DMS153 treated with DMSO at 0.1 percent for 48 hours (cell line): ENCODE measurements around the gene RC3H2.
"Not testable (repeated sequence)": the region's sequence is repeated elsewhere in the genome, so short reads cannot be mapped to it uniquely, and the experiment has no call there.

Experiments
- DNase-seq: peaks from one replicate; lab custom pipeline; 2025; ENCODE audit not compliant: unreplicated experiment; lab: John Stamatoyannopoulos, UW

The RC3H2 gene

DNA sequence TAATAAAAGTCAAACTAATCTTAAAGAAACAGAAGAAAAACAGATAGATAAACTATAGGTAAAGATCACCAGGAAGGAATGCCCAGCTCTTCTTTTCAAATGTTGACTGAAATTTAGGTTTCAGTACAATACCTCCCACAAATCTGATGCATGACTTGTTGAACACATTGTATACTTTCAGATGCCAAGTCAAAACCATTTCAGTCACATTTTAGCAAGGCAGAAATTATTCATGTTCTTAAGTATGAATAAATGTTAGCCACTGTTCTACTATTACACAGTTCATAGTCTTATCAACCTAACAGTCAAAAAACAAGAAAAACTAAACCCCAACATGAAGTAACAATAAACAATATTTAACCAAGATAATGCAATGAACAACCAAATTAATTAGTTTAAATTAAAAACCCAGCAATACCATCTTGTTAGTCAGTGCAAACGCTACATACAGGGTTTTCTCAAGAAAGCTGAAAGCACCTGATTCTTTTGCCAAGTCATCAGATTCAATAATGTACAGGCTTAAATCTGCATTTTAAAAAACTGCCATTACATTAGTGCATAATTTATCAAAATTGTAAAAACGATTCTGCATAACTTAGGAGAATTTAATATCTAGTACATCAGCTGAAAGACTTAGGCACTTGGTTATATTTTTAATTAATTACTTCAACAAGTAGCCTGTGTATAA is 56.8 kb downstream of the RC3H2 start:
- no peak for DNase-seq

DNA sequence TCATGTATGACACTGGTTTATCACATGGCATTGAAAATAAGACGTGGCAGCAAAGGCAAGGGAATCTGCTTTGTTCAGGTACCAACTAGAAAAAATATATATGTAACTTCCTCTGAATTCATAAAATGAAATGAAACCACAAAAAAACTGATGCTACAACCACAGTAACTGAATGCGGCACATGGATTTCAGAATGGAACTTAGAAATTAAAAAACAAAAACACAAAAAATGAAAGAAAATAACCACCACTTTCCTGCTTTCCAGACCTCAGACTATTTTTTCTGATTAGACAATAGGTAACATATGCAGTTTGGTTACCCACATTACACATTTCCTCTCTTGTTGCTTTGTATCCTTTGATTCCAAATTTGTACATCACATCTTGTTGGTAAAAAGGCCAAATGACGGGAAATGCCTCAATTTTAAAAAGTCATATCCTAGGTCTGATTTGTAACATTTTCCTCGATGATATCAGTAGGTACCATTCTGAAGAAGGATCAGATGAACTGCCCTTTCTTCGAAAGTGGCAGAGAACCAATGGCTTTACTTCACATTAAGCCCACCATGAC is 58.7 kb downstream of the RC3H2 start:
- no peak for DNase-seq

DNA sequence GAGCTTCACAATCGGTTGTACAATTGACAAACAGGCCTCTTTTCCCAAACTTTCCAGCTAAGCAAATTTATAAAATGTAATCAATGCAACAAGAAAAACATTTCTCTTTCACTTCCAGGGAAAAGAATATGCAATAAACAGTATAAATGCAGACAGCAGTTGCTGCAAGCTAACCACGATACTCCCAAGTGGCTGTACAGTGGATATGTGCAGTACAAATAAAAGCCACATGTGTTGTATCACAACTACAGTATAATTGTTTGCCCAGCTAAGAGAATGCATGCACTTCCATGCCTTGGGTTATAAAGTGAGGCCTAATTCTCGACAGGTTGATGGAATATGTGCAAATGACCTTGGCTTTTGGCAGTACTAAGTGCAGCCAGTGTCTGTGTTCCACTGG is 60.0 kb downstream of the RC3H2 start:
- DNase-seq = no peak

DNA sequence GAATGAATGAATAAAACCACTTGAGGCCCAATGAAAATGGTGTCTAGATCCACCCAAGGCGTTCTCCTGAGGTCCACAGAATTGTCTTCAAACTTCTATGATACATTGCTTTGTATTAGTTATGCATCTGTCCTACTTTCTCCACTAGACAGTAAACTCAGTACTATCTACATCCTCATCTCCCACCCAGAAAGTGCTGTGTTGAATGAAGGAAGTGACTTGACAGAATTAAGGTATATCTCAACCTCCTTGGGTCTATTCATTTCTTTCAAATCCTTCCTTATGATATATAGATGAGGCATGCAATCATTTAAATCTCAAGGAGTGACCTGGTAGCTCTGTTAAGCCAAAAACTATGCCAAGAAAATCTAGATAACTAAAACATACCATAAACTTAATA is 61.0 kb downstream of the RC3H2 start:
- no peak for DNase-seq

DNA sequence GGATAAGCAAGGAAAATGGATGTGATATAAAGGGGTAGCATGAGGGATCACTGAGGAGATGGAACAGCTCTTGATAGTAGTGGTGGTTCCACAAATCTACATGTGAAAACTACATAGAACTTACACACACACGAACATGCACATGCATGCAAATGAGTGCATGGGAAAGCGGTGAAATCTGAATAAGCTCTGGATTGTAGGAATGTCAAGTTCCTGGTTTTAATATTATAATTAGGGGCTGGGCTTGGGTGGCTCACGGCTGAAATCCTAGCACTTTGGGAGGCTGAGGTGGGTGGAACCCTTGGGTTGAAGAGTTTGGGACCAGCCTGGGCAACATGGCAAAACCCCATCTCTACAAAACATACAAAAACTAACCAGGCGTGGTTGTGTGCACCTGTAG is 63.7 kb downstream of the RC3H2 start:
- DNase-seq = no peak

DNA sequence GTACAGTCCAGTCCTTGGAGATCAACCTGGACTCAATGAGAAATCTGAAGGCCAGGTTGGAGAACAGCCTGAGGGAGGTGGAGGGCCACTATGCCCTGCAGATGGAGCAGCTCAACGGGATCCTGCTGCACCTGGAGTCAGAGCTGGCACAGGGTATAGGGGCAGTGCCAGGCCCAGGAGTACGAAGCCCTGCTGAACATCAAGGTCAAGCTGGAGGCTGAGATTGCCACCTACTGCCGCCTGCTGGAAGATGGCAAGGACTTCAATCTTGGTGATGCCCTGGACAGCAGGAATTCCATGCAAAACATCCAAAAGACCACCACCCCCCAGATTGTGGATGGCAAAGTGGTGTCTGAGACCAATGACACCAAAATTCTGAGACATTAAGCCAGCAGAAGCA is 66.7 kb downstream of the RC3H2 start:
- not testable (repeated sequence) for DNase-seq

DNA sequence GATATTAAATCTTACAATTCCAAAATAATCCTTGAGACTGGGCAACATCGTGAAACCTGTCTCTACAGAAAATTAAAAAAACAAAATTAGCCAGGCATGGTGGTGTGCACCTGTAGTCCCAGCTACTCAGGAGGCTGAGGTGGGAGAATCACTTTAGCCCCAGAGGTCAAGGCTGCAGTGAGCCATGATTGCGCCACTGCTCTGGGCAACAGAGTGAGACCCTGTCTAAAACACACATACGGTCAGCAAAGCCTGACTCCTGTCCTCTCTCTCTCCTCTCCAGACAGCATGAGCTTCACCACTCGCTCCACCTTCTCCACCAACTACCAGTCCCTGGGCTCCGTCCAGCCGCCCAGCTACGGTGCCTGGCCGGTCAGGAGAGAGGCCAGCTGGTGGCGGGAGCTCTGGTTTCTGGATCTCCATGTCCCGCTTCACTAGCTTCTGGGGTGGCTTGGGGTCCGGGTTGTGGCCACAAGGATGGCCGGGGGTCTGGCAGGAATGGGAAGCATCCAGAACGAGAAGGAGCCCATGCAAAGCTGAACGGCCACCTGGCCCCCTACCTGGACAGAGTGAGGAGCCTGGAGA is 67.8 kb downstream of the RC3H2 start:
- no peak for DNase-seq

DNA sequence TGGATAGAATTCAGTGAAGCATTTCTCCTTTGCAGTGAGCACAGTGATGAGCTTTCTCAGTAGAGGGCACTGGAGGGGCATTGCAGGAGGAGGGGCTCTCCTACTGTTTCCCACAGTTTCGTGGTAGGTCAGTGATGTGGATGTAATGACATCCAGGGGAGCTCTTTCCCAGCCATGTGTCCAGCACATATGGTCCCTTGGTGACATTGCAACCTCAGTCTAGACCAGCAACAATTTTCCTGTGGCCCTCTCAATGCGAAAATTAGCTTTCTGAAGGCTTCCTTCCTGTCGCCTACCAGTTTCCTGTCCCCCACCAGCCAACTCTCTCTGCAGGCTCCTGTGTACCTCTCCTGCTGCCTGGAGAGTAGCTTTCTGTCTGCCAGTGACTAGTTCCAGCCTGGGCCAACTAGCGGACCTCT is 69.8 kb downstream of the RC3H2 start:
- no peak for DNase-seq

DNA sequence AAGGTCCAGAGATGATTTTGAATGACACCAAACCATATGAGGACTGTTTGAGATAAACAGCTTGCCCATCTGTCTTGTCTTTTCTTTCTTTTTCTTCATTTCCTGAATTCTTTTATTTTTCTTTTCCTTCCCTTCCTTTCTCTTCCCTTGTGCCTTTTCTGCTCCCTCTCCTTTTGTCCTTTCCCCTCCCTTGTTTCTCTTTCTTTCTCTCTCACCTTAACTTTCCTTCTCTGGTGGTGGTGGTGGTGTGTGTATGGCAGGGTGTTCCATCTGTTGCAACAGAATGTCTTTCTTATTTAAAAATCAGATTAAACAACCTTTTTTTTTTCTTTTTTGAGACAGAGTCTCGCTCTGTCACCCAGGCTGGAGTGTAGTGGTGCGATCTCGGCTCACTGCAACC is 73.0 kb downstream of the RC3H2 start:
- DNase-seq = no peak

DNA sequence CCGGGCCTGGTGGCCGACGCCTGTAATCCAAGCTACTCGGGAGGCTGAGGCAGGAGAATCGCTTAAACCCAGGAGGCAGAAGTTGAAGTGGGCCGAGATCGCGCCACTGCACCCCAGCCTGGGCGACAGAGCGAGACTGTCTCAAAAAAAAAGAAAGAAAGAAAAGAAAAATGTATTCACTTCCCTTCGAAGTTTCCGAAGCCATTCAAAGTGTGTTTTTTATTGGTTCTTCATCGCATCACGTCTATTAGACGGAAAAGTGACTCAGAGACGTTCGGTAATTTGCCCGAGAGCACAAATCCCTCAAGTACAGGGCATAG is 76.2 kb downstream of the RC3H2 start:
- not testable (repeated sequence) for DNase-seq

DNA sequence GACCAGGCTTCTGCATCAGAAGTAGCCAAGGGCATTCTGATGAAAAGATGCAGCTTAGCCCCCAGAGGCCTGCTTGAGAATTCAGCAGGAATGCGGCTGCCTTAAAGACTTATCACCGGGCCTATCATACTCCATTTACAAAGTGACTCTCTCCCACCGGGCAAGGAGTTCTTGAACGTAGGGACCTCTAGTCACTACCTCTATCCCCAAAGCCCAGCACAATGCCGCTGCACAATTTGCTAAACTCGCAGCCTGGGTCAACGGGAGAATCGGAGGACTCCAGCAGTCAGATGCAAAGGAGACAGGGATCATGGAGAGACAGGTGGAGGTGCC is 77.4 kb downstream of the RC3H2 start:
- no peak for DNase-seq

DNA sequence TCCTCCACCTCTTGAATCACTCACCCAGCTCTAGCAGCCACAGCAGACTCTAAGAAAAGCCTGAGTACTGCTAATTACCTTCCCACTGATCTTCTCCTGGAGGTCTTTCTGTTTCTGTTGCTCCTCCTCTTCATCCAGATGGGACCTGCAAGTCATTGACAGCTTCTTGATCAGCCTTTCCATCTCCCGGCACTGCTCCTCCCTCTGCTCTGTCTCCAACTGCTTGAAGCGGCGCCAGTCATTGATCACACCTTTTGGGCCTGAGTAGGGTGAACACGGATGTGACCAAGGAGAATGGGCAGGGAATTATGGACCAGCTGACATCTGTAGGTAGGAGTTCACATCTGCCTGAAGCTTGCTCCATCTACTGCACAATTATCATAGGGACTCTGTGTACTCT is 82.2 kb downstream of the RC3H2 start:
- DNase-seq = no peak

DNA sequence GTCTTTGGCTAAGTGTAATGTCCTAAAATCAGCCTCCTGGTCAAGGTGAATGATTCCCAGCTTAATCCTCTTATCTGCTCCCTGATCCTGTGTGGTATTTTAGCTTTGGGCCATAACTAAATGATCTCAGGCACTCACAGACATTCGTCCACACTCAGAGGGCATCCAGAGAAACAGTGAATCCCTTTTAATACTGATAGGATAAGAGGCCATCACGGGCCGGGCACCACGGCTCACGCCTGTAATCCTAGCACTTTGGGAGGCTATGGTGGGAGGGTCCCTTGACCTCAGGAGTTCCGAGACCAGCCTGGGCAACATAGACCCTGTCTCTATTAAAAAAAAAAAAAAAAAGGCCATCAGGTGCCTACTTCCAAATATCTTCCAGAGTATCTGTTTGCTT is 83.1 kb downstream of the RC3H2 start:
- no peak for DNase-seq

DNA sequence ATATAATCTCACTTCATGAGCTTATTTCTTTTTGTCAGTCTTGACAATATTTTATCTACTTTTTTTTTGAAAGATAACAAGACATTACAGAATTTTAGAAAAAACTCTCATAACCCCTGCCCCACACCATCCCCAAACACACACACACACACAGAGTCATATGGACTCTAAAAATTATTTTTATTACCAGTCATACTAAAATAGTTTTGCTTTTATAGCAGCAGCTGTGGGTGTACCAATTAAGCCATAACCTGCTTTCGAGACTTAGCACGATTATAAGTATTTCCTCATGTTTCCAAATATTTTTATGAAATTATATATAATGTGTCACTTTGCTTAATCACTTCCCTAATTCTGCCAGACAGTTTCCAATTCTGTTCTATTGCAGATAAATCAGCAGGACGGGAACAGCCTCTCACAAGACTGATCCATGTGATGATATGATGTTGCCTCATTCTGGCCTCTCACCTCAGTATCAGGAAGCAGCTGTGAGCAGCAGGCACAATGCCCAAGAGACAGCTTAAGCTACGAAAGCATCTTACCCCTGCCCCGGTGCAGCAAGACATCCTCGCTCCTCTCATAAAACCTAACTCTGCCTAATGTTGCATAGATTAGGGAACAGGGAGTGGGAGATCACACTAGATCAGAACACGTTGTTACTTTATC is 83.7 kb downstream of the RC3H2 start:
- no peak for DNase-seq

DNA sequence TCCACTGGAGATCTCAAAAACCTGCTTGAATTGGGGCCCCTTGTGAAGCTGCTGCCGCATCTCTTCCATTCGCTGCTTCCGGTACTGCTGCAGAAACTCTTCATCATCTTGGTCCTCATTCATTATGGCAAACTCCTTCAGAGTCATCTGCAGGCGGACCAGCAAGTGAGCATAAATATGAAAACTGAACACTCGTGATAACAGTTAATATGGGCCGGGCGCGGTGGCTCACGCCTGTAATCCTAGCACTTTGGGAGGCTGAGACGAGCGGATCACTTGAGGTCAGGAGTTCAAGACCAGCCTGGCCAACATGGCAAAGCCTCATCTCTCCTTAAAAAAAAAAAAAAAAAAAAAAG is 84.7 kb downstream of the RC3H2 start:
- DNase-seq = no peak

DNA sequence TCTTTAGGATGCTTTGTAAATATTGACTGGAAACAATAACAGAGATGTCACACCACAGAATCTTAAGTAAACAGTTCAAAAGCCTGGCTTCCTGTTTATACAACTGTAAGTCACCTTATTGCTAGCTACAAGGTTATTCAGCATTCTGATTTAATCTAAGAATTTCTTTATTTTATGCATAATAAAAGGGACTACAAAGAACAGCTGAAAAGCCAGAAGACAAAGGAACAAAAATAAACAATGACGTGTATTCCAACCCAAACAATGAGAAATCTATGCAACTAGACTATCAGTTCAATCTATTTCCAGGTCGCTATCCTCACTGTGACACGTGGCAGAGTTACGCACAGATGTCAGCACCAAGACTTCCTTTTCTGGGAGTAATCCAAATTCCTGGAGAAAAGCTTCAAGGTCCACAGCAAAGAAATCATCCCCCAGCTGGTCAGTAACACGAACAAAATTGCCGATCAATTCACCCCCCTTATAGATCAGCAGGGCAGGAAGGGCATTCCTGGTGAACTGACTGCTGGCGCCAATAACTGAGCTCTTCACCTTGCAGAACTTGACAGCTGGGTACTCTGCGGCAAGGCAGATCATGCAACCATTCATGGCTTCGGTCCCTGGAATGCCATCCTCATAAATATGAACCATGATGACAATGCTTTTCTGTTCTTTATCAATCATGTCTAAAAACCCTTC is 85.2 kb downstream of the RC3H2 start:
- no peak for DNase-seq

DNA sequence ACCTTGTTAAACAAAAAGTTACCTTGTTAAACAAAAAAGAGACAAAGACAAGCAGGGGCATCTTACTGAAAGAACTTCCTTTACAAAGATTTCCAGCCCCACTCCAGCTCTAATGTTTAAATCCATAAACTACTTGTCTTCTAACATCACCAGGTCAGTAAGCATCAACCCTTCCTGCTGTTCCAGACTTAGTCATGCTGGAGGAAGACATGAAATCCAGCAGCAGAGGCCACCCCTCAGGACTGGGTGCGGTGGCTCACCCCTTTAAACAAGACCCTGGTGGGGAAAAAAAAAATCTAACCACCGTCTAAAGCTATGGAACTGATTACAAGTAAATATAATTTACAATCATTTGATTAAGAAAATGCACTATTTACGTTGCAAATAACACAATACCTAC is 85.8 kb downstream of the RC3H2 start:
- DNase-seq = no peak

DNA sequence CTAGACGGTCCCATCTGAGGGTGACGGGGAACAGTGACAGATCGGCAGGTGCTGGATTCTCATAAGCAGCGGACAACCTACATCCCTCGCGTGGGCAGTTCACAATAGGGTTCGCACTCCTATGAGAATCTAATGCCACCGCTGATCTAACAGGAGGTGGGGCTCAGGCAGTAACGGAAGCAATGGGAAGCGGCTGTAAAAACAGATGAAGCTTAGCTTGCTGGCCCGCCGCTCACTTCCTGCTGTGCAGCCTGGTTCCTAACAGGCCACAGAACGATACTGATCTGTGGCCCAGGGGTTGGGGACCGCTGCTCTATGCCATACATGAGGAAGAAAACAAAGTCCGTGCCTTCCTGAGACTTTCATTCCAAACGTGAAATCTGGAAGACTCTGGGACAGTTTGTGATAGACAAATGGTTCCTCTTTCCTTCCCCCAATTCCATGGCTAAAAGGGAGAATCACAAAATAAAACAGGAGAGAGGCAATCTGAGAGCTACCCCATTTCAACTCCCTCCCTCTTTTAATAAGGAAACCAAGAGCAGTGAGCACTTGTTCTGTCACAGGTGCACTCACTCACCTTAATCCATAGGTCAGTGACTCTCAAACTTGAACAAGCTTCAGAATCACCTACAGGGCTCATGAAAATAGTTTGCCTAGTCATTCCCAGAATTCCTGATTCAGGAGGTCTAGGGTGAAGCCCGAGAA is 88.8 kb downstream of the RC3H2 start:
- DNase-seq = no peak

DNA sequence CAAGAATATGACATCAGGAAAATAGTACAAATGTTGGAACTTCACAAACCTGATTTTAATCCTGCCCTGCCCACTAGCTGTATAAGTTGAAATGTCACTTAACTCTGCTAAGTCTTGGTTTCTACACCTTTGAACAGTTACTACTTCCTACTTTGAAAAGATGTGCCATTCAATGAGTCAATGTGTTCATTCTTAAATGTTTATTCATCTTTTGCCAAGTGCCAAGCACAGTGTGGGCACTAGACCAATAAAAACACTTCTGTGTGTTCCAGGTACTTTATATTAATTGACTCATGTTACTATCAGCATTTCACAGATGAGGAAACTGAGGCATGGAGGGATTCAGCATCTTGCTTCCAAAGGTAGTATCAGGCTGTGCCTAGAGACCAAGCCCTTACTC is 89.6 kb downstream of the RC3H2 start:
- no peak for DNase-seq

DNA sequence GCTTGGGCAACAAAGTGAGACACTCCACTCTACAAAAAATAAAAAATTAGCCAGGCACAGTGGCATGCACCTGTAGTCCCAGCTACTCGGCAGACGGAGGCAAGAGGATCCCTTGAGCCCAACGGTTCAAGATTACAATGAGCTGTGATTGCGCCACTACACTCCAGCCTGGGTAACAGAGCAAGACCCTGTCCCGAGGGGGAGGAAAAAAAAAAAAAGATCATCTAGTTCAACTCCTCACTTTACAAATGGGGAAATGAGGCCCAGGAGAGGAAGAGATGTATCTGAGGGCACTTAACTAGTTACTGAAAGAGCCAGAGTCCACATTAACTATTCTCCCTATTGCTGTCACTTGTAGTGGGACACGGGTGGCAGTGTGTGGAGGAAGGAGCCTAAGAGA is 90.6 kb downstream of the RC3H2 start:
- DNase-seq = no peak

DNA sequence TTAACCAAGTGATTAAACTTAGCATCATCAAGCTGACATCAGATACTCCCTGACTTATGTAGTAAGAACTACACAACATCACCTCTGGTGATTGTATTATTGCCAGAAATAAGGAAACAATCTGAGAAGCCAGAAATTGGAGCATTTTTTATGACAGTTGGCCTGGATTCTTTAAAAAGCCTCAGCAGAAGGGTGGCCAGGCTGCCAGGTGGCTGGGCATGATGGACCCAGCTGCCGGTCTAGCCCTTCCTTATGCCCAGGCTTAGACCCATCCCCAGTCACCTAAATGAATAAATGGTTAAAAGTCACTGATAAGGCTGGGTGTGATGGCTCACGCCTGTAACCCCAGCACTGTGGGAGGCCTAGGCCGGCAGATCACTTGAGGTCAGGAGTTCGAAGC is 92.4 kb downstream of the RC3H2 start:
- no peak for DNase-seq
